SK-N-SH (cell line): Measurements from ENCODE around the gene ZGPAT. TPM values are rescaled to one million over a fixed set of nuclear protein-coding genes. Genes with fewer than 3 reads are reported as not detected.

Experiments used
- CTCF ChIA-PET: fragments of 300-600, 350-600 bp; formaldehyde crosslinking; extraction: SDS; loops from one replicate; lab custom pipeline; 2021; lab: Yijun Ruan, JAX
- POLR2A ChIA-PET: fragments of 350-600 bp; sonication (Branson Sonifier 250); formaldehyde crosslinking; extraction: SDS; loops from one replicate; lab custom pipeline; 2020; ENCODE audit warnings: antibody characterized with exemption, inconsistent platforms; lab: Yijun Ruan, JAX
- DNase-seq: peaks from one replicate; pipeline ENCODE4 v3.0.0; 2012
- H2AFZ ChIP-seq: fragments of 200-600 bp; sonication (generic); 2 replicates; pipeline ENCODE4 v1.8.1; 2016; ENCODE audit warnings: antibody characterized with exemption, mild to moderate bottlenecking, low read depth
- H3F3A ChIP-seq: fragments of 200-600 bp; sonication (generic); replicated peaks from 2 replicates; pipeline ENCODE3; 2016; ENCODE audit warnings: antibody characterized with exemption, mild to moderate bottlenecking; ENCODE audit not compliant: insufficient read depth
- H3K27ac ChIP-seq, 2 experiments: fragments of 200-500 bp in 1 of 2; fragments of 200-600 bp in 1 of 2; sonication (Bioruptor generic) in 1 of 2; sonication (generic), shearing (Covaris generic) in 1 of 2; 2 replicates each; pipeline versions ENCODE4 v1.5.1 to v1.6.1; 2014 to 2016; ENCODE audit warnings: low read depth in 2 of 2, inconsistent platforms in 1 of 2, low read length in 1 of 2, mild to moderate bottlenecking in 1 of 2, mixed read lengths in 1 of 2
- H3K27me3 ChIP-seq: fragments of 200-600 bp; sonication (generic), shearing (Covaris generic); 2 replicates; pipeline ENCODE4 v1.6.1; 2016; ENCODE audit warnings: mixed run types; ENCODE audit not compliant: insufficient read depth
- H3K36me3 ChIP-seq, 2 experiments: fragments of 200-500 bp in 1 of 2; fragments of 200-600 bp in 1 of 2; sonication (Bioruptor generic) in 1 of 2; sonication (generic) in 1 of 2; replicated peaks in 1 of 2; 2 replicates each; pipeline versions ENCODE3 to v1.5.1; 2014 to 2016; ENCODE audit warnings: low read length in 1 of 2, mild to moderate bottlenecking in 1 of 2; ENCODE audit not compliant: insufficient read depth in 2 of 2, control insufficient read depth in 1 of 2
- H3K4me1 ChIP-seq, 2 experiments: fragments of 200-500 bp in 1 of 2; fragments of 200-600 bp in 1 of 2; sonication (Bioruptor generic) in 1 of 2; sonication (generic), shearing (Covaris generic) in 1 of 2; 2 replicates each; pipeline versions ENCODE4 v1.5.1 to v1.6.1; 2014 to 2016; ENCODE audit warnings: low read depth in 1 of 2, low read length in 1 of 2, mixed run types in 1 of 2; ENCODE audit not compliant: insufficient read depth in 2 of 2, control insufficient read depth in 1 of 2
- H3K4me2 ChIP-seq: fragments of 200-600 bp; sonication (generic), shearing (Covaris generic); 2 replicates; pipeline ENCODE4 v1.6.1; 2017; ENCODE audit warnings: mixed run types
- H3K4me3 ChIP-seq, 2 experiments: fragments of 200-500 bp in 1 of 2; fragments of 200-600 bp in 1 of 2; sonication (Bioruptor generic) in 1 of 2; sonication (generic), shearing (Covaris generic) in 1 of 2; 2 replicates each; pipeline versions ENCODE4 v1.5.1 to v1.8.1; 2014 to 2016; ENCODE audit warnings: low read depth in 2 of 2, inconsistent platforms in 1 of 2, low read length in 1 of 2, mild to moderate bottlenecking in 1 of 2, mixed read lengths in 1 of 2, moderate library complexity in 1 of 2
- H3K79me2 ChIP-seq: fragments of 200-600 bp; sonication (generic); 2 replicates; pipeline ENCODE4 v1.8.1; 2017; ENCODE audit warnings: mild to moderate bottlenecking; ENCODE audit not compliant: insufficient read depth
- H3K9ac ChIP-seq: fragments of 200-600 bp; sonication (generic); 2 replicates; pipeline ENCODE4 v1.6.1; 2017; ENCODE audit warnings: mixed run types
- H3K9me2 ChIP-seq: fragments of 200-600 bp; sonication (generic); 2 replicates; pipeline ENCODE4 v1.6.1; 2017; ENCODE audit warnings: mixed run types
- H3K9me3 ChIP-seq: fragments of 200-600 bp; sonication (generic); 2 replicates; pipeline ENCODE4 v1.6.1; 2017; ENCODE audit warnings: mixed run types, mild to moderate bottlenecking, moderate library complexity
- H4K20me1 ChIP-seq: fragments of 200-600 bp; sonication (generic); 2 replicates; pipeline ENCODE4 v1.6.1; 2017; ENCODE audit warnings: mild to moderate bottlenecking, mixed run types; ENCODE audit not compliant: insufficient read depth
- ELF1 ChIP-seq: IDR thresholded peaks from 2 replicates; pipeline ENCODE4 v1.4.0; 2012
- FOSL2 ChIP-seq: IDR thresholded peaks from 2 replicates; pipeline ENCODE4 v1.4.0; 2012; ENCODE audit warnings: low read depth, mild to moderate bottlenecking, moderate library complexity, borderline replicate concordance
- FOXM1 ChIP-seq: IDR thresholded peaks from 2 replicates; pipeline ENCODE4 v1.4.0; 2012; ENCODE audit warnings: low read depth, mild to moderate bottlenecking
- GABPA ChIP-seq: IDR thresholded peaks from 2 replicates; pipeline ENCODE4 v1.4.0; 2012; ENCODE audit warnings: low read depth, mild to moderate bottlenecking
- MEF2A ChIP-seq: IDR thresholded peaks from 2 replicates; pipeline ENCODE4 v1.4.0; 2012; ENCODE audit warnings: low read depth, borderline replicate concordance
- POLR2AphosphoS5 ChIP-seq: IDR thresholded peaks from 2 replicates; pipeline ENCODE4 v1.6.1; 2012; ENCODE audit warnings: low read depth, low read length
- RFX5 ChIP-seq: IDR thresholded peaks from 2 replicates; pipeline ENCODE4 v1.6.1; 2012; ENCODE audit warnings: mild to moderate bottlenecking, improper control_type of control experiment, low read length
- RXRA ChIP-seq: IDR thresholded peaks from 2 replicates; pipeline ENCODE4 v1.4.0; 2012; ENCODE audit warnings: low read depth, mild to moderate bottlenecking, borderline replicate concordance
- TAF1 ChIP-seq: IDR thresholded peaks from 2 replicates; pipeline ENCODE4 v1.6.1; 2012; ENCODE audit warnings: low read depth, mild to moderate bottlenecking, low read length, moderate library complexity, borderline replicate concordance
- TCF12 ChIP-seq: IDR thresholded peaks from 2 replicates; pipeline ENCODE4 v1.4.0; 2012
- TEAD4 ChIP-seq: IDR thresholded peaks from 2 replicates; pipeline ENCODE4 v1.4.0; 2012; ENCODE audit warnings: mild to moderate bottlenecking, borderline replicate concordance; ENCODE audit not compliant: insufficient read depth
- WGBS: methylation state at CpG from one replicate; pipeline ENCODE4 v1.1.6; 2017; ENCODE audit warnings: low lambda C conversion rate; 5-methylcytosine and 5-hydroxymethylcytosine counted together
- polyA plus RNA-seq, 3 experiments: library from polyadenylated mRNA; depleted of rRNA; stranded (reverse); fragments of >200 nt; gene quantifications; 2 replicates each; pipeline ENCODE4 v1.2.3, GENCODE V29; 2012
- TF ChIP-seq, protein P1 (sequence below): fragments of 150-350 bp; IDR thresholded peaks from 2 replicates; pipeline ENCODE4 v1.6.1; 2017; ENCODE audit warnings: antibody characterized with exemption, low read length, low read depth, borderline replicate concordance
- TF ChIP-seq, protein P2 (sequence below): IDR thresholded peaks from 2 replicates; pipeline ENCODE4 v1.4.0; 2012; ENCODE audit warnings: low read depth
- TF ChIP-seq, protein P3 (sequence below): IDR thresholded peaks from 2 replicates; pipeline ENCODE4 v1.6.1; 2012; ENCODE audit warnings: mild to moderate bottlenecking, low read depth, low read length, moderate library complexity
- TF ChIP-seq, protein P4 (sequence below): fragments of 200-600 bp; sonication (generic); IDR thresholded peaks from 2 replicates; pipeline ENCODE4 v1.6.1; 2017; ENCODE audit warnings: antibody characterized with exemption, mild to moderate bottlenecking, moderate library complexity
- TF ChIP-seq, protein P5 (sequence below): IDR thresholded peaks from 2 replicates; pipeline ENCODE4 v1.4.0; 2012; ENCODE audit warnings: low read depth, borderline replicate concordance
- TF ChIP-seq, protein P6 (sequence below): IDR thresholded peaks from 2 replicates; pipeline ENCODE4 v1.4.0; 2012; ENCODE audit warnings: low read depth, borderline replicate concordance

The ZGPAT gene
- polyA plus RNA-seq, 1 of the 3 experiments (the other 2 are of a cell fraction): 33.7 TPM

DNA sequence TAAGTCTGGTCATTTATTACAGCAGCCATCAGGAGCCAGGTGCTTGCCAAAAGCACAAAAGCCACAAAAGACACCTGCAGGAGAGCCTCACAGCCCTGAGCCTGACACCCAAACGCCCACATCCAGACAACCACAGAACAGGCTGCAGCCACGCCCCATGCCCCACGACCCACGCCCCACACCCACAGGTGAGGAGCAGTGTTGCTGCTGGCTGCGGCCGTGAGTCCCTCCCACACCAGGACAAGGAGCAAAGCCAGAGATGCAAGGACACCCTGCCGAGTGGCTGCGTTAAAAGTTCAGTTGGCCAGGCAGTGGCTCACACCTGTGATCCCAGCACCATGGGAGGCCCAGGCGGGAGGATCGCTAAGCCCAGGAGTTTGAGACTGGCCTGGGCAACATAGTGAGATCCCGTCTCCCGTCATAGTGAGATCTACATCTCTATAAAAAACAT lies 74.7 kb downstream of the ZGPAT start:
- Histone ChIP-seq H3F3A (no peaks in the 10 kb centered on the region), H3K27me3 (no peaks in the 10 kb centered on the region), H3K4me1 (no peaks in the 10 kb centered on the region), H3K27ac (no peak overlapping the region), H3K79me2 (no peaks in the 10 kb centered on the region), H3K9ac (no peak overlapping the region), H2AFZ (no peak overlapping the region), H4K20me1 (no peaks in the 10 kb centered on the region), H3K9me2 (no peaks in the 10 kb centered on the region), H3K4me2 (no peak overlapping the region), H3K36me3 (no peaks in the 10 kb centered on the region), H3K4me3 (no peak overlapping the region), H3K9me3 (no peaks in the 10 kb centered on the region)
- ChIA-PET CTCF (interaction anchor here (1.2 to 5.6 kb wide), 2 partner anchors 8 to 245 kb away, joined by 3 to 103 read pairs; partner anchors contain the start of gene PTK6), POLR2A (no interaction called here)
- no peak for TF ChIP-seq FOXM1
- TF ChIP-seq, protein P1, sequence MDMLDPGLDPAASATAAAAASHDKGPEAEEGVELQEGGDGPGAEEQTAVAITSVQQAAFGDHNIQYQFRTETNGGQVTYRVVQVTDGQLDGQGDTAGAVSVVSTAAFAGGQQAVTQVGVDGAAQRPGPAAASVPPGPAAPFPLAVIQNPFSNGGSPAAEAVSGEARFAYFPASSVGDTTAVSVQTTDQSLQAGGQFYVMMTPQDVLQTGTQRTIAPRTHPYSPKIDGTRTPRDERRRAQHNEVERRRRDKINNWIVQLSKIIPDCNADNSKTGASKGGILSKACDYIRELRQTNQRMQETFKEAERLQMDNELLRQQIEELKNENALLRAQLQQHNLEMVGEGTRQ: no peak
- TF ChIP-seq ELF1: no peak
- no peak for TF ChIP-seq RFX5
- TF ChIP-seq MEF2A: no peak
- TF ChIP-seq, protein P2, sequence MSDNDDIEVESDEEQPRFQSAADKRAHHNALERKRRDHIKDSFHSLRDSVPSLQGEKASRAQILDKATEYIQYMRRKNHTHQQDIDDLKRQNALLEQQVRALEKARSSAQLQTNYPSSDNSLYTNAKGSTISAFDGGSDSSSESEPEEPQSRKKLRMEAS: no peak
- TF ChIP-seq TCF12: no peak
- TF ChIP-seq, protein P3, sequence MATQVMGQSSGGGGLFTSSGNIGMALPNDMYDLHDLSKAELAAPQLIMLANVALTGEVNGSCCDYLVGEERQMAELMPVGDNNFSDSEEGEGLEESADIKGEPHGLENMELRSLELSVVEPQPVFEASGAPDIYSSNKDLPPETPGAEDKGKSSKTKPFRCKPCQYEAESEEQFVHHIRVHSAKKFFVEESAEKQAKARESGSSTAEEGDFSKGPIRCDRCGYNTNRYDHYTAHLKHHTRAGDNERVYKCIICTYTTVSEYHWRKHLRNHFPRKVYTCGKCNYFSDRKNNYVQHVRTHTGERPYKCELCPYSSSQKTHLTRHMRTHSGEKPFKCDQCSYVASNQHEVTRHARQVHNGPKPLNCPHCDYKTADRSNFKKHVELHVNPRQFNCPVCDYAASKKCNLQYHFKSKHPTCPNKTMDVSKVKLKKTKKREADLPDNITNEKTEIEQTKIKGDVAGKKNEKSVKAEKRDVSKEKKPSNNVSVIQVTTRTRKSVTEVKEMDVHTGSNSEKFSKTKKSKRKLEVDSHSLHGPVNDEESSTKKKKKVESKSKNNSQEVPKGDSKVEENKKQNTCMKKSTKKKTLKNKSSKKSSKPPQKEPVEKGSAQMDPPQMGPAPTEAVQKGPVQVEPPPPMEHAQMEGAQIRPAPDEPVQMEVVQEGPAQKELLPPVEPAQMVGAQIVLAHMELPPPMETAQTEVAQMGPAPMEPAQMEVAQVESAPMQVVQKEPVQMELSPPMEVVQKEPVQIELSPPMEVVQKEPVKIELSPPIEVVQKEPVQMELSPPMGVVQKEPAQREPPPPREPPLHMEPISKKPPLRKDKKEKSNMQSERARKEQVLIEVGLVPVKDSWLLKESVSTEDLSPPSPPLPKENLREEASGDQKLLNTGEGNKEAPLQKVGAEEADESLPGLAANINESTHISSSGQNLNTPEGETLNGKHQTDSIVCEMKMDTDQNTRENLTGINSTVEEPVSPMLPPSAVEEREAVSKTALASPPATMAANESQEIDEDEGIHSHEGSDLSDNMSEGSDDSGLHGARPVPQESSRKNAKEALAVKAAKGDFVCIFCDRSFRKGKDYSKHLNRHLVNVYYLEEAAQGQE: no peak
- no peak for TF ChIP-seq POLR2AphosphoS5
- no peak for DNase-seq
- WGBS: 86% methylated on average over 12 of the region's 12 CpGs

DNA sequence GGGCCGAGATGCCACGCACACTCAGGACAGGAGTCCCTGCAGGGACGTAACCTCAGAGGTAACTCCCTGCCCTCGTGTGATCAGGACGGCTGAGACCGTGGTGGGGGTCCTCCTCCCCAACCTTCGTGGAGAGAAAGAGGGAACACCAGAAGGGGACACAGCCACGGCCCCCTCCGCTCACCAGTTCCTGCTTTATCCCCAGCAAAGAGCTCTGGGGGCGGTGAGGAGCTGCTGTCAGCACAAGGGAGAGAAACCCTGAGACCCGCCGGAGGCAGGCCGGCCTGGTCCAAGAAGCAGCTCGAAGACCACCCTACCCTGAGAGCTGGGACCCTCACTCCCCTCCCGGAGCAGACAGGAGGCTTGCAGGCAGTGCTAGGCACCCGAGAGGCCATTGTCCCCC lies 76.1 kb downstream of the ZGPAT start:
- Histone ChIP-seq H3F3A (no peaks in the 10 kb centered on the region), H3K4me3 (no peak overlapping the region), H3K79me2 (no peaks in the 10 kb centered on the region), H3K9me3 (no peaks in the 10 kb centered on the region), H2AFZ (no peak overlapping the region), H3K27me3 (no peaks in the 10 kb centered on the region), H3K36me3 (no peaks in the 10 kb centered on the region), H3K27ac (no peak overlapping the region), H3K4me1 (no peaks in the 10 kb centered on the region), H3K9ac (no peak overlapping the region), H3K4me2 (no peak overlapping the region), H4K20me1 (no peaks in the 10 kb centered on the region), H3K9me2 (no peaks in the 10 kb centered on the region)
- CTCF ChIA-PET: interaction anchor here (0.7 to 5.6 kb wide), 9 partner anchors 9 to 254 kb away, joined by 3 to 103 read pairs (median 4); partner anchors contain the start of gene UCKL1
- WGBS: 64% methylated on average over 8 of the region's 16 CpGs
- POLR2A ChIA-PET: no interaction called here
- no peak for DNase-seq
- TF ChIP-seq FOSL2: no peak
- no peak for TF ChIP-seq RXRA
- no peak for TF ChIP-seq TEAD4
- TF ChIP-seq, protein P4, sequence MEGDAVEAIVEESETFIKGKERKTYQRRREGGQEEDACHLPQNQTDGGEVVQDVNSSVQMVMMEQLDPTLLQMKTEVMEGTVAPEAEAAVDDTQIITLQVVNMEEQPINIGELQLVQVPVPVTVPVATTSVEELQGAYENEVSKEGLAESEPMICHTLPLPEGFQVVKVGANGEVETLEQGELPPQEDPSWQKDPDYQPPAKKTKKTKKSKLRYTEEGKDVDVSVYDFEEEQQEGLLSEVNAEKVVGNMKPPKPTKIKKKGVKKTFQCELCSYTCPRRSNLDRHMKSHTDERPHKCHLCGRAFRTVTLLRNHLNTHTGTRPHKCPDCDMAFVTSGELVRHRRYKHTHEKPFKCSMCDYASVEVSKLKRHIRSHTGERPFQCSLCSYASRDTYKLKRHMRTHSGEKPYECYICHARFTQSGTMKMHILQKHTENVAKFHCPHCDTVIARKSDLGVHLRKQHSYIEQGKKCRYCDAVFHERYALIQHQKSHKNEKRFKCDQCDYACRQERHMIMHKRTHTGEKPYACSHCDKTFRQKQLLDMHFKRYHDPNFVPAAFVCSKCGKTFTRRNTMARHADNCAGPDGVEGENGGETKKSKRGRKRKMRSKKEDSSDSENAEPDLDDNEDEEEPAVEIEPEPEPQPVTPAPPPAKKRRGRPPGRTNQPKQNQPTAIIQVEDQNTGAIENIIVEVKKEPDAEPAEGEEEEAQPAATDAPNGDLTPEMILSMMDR: no peak
- TF ChIP-seq, protein P5, sequence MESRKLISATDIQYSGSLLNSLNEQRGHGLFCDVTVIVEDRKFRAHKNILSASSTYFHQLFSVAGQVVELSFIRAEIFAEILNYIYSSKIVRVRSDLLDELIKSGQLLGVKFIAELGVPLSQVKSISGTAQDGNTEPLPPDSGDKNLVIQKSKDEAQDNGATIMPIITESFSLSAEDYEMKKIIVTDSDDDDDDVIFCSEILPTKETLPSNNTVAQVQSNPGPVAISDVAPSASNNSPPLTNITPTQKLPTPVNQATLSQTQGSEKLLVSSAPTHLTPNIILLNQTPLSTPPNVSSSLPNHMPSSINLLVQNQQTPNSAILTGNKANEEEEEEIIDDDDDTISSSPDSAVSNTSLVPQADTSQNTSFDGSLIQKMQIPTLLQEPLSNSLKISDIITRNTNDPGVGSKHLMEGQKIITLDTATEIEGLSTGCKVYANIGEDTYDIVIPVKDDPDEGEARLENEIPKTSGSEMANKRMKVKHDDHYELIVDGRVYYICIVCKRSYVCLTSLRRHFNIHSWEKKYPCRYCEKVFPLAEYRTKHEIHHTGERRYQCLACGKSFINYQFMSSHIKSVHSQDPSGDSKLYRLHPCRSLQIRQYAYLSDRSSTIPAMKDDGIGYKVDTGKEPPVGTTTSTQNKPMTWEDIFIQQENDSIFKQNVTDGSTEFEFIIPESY: no peak
- no peak for TF ChIP-seq FOXM1
- TF ChIP-seq, protein P1: no peak
- TF ChIP-seq, protein P6, sequence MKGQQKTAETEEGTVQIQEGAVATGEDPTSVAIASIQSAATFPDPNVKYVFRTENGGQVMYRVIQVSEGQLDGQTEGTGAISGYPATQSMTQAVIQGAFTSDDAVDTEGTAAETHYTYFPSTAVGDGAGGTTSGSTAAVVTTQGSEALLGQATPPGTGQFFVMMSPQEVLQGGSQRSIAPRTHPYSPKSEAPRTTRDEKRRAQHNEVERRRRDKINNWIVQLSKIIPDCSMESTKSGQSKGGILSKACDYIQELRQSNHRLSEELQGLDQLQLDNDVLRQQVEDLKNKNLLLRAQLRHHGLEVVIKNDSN: no peak
- no peak for TF ChIP-seq TAF1
- no peak for TF ChIP-seq GABPA
